ENCODE data around the gene CACYBP.

- no peak for TF ChIP-seq POLR2AphosphoS5 (IDR thresholded peaks at IDR 0.05)
- TF ChIP-seq, protein P1, sequence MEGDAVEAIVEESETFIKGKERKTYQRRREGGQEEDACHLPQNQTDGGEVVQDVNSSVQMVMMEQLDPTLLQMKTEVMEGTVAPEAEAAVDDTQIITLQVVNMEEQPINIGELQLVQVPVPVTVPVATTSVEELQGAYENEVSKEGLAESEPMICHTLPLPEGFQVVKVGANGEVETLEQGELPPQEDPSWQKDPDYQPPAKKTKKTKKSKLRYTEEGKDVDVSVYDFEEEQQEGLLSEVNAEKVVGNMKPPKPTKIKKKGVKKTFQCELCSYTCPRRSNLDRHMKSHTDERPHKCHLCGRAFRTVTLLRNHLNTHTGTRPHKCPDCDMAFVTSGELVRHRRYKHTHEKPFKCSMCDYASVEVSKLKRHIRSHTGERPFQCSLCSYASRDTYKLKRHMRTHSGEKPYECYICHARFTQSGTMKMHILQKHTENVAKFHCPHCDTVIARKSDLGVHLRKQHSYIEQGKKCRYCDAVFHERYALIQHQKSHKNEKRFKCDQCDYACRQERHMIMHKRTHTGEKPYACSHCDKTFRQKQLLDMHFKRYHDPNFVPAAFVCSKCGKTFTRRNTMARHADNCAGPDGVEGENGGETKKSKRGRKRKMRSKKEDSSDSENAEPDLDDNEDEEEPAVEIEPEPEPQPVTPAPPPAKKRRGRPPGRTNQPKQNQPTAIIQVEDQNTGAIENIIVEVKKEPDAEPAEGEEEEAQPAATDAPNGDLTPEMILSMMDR (IDR thresholded peaks at IDR 0.05 in 8 of 11, conservative IDR thresholded peaks at IDR 0.05 in 3 of 11), result no peak
Observed at GRCh38 chr1:174969977-174970376, 29.8 kb upstream of the CACYBP start.

Data from spleen (tissue), 7 donors.